Panc1 (cell line): Measurements from ENCODE around the gene EEF1A1. TPM values are rescaled to one million over a fixed set of nuclear protein-coding genes. Genes with fewer than 3 reads are reported as not detected.
"Not testable (repeated sequence)": the region's sequence is repeated elsewhere in the genome, so short reads cannot be mapped to it uniquely, and the experiment has no call there.

Experiments
- ATAC-seq: fragments of 200-7000 bp; cut with Tn5 transposase; 2 replicates; pipeline ENCODE4 v1.9.1; 2020; ENCODE audit warnings: mild to moderate bottlenecking, moderate library complexity
- BruUV-seq: library from RNA; stranded (reverse); fragments of 400-500 nt; replicated peaks from 2 replicates; lab custom pipeline; 2021; lab: Mats Ljungman, UMichigan
- CTCF ChIA-PET: fragments of 300-600 bp; sonication (Branson Sonifier 250); formaldehyde crosslinking; loops from one replicate; lab custom pipeline; 2022; ENCODE audit warnings: antibody characterized with exemption; lab: Charles Lee
- POLR2A ChIA-PET: fragments of 300-600 bp; sonication (Branson Sonifier 250); formaldehyde crosslinking; loops from one replicate; lab custom pipeline; 2022; ENCODE audit warnings: antibody characterized with exemption; lab: Charles Lee
- DNase-seq: peaks from one replicate; pipeline ENCODE4 v3.0.0-alpha.2; 2010; ENCODE audit warnings: low read depth, low spot score
- H3K27ac ChIP-seq: 2 replicates; pipeline ENCODE4 v1.5.1; 2011; ENCODE audit warnings: mild to moderate bottlenecking, low read length, inconsistent platforms
- H3K27me3 ChIP-seq: fragments of 200-500 bp; sonication (Bioruptor generic); 2 replicates; pipeline ENCODE4 v1.6.0; 2014; ENCODE audit warnings: low read length, inconsistent platforms; ENCODE audit not compliant: control insufficient read depth, insufficient read depth
- H3K36me3 ChIP-seq: fragments of 200-500 bp; sonication (Bioruptor generic); 2 replicates; pipeline ENCODE4 v1.5.1; 2014; ENCODE audit warnings: inconsistent platforms, mild to moderate bottlenecking, low read length, moderate library complexity; ENCODE audit not compliant: control insufficient read depth, insufficient read depth
- H3K4me1 ChIP-seq: 2 replicates; pipeline ENCODE4 v1.5.1; 2011; ENCODE audit warnings: inconsistent platforms, mild to moderate bottlenecking, low read length, moderate library complexity; ENCODE audit not compliant: control insufficient read depth, insufficient read depth
- H3K4me3 ChIP-seq, 2 experiments: 2 replicates each; pipeline ENCODE4 v1.5.1; 2011 to 2012; ENCODE audit warnings: low read depth in 2 of 2, low read length in 2 of 2, mild to moderate bottlenecking in 2 of 2, inconsistent platforms in 1 of 2, moderate library complexity in 1 of 2
- H3K9me3 ChIP-seq: fragments of 200-500 bp; sonication (Bioruptor generic); 2 replicates; pipeline ENCODE4 v1.5.1; 2014; ENCODE audit warnings: low read depth, mild to moderate bottlenecking, inconsistent platforms, low read length, moderate library complexity; ENCODE audit not compliant: control insufficient read depth, insufficient read depth
- POLR2AphosphoS5 ChIP-seq: IDR thresholded peaks from 2 replicates; pipeline ENCODE4 v1.6.1; 2012; ENCODE audit warnings: mild to moderate bottlenecking, low read depth, low read length, moderate library complexity
- SIN3A ChIP-seq: IDR thresholded peaks from 2 replicates; pipeline ENCODE4 v1.6.1; 2012; ENCODE audit warnings: low read depth, mild to moderate bottlenecking, low read length, moderate library complexity, borderline replicate concordance; ENCODE audit not compliant: insufficient read depth
- TCF7L2 ChIP-seq: IDR thresholded peaks from 2 replicates; pipeline ENCODE4 v1.6.1; 2011; ENCODE audit warnings: mild to moderate bottlenecking, low read depth, low read length, inconsistent platforms
- in situ Hi-C: cut with HindIII; loops from 2 replicates; pipeline ENCODE4 v1.10.0; 2016; ENCODE audit warnings: low sequenced_read_pairs, low pct_unique_long_range_greater_than_20kb
- intact Hi-C: fragments of 100-400 bp; cut with micrococcal nuclease; formaldehyde crosslinking; loops from one replicate; pipeline ENCODE4 v1.10.0; 2022; ENCODE audit not compliant: unreplicated experiment
- total RNA-seq: library from RNA; stranded (reverse); gene quantifications from one replicate; pipeline ENCODE4 v1.2.1, GENCODE V29; 2021; ENCODE audit not compliant: unreplicated experiment
- TF ChIP-seq, protein P1 (sequence below): fragments of 450-650 bp; IDR thresholded peaks from 2 replicates; pipeline ENCODE4 v1.5.1; 2017; ENCODE audit warnings: mild to moderate bottlenecking
- TF ChIP-seq, protein P2 (sequence below), 2 experiments: IDR thresholded peaks; 2 replicates each; pipeline ENCODE4 v1.6.1; 2011 to 2012; ENCODE audit warnings: low read depth in 2 of 2, control low read depth in 1 of 2, low read length in 1 of 2, mild to moderate bottlenecking in 1 of 2, moderate library complexity in 1 of 2; ENCODE audit not compliant: insufficient read depth in 1 of 2

Gene EEF1A1
- total RNA-seq, 1 experiment from 2014 or later = 10,069 TPM

DNA sequence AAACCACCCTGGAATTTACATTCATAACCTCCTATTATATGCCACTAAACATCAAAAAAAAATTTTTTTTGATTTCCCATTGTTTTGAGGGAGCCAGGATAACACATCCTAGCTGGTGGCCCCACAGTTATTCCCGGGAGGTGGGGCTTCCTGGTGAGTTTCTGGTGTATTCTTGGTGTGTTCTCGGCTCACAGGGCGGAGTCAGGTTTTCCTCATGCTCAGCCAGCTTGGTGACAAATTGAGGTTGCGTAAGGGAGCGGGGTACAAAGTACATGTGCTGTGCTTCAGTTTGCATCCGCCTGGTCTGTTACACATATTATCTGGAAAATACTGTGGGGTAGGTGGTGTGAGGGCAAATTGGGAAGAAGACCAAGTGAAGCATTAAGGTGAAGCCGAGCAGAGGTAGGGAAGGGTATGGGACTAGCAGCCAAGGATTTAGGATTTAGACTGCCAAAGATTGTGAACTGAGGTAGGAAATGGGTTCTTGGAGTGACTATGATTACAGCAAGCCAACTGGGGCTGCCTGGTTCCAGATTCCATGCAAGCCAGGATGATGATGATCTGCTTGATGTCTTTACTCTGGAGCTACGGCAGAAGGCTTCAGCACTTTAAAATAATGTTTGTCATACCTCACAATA, 46.2 kb upstream of the EEF1A1 start:
- BruUV-seq = no TSS peak
- Histone ChIP-seq H3K4me3 (no peak overlapping the region), H3K36me3 (no peaks in the 10 kb centered on the region), H3K9me3 (no peaks in the 10 kb centered on the region), H3K27ac (peak overlapping the region; percentile 82), H3K27me3 (no peaks in the 10 kb centered on the region), H3K4me1 (peaks cover 21% of the 10 kb centered on the region)
- ATAC-seq = no peak
- intact Hi-C loops = no loop called here
- in situ Hi-C loops = no loop called here
- CTCF ChIA-PET = no interaction called here
- POLR2A ChIA-PET = no interaction called here
- DNase-seq = no peak
- no peak for TF ChIP-seq POLR2AphosphoS5
- TF ChIP-seq, protein P1, sequence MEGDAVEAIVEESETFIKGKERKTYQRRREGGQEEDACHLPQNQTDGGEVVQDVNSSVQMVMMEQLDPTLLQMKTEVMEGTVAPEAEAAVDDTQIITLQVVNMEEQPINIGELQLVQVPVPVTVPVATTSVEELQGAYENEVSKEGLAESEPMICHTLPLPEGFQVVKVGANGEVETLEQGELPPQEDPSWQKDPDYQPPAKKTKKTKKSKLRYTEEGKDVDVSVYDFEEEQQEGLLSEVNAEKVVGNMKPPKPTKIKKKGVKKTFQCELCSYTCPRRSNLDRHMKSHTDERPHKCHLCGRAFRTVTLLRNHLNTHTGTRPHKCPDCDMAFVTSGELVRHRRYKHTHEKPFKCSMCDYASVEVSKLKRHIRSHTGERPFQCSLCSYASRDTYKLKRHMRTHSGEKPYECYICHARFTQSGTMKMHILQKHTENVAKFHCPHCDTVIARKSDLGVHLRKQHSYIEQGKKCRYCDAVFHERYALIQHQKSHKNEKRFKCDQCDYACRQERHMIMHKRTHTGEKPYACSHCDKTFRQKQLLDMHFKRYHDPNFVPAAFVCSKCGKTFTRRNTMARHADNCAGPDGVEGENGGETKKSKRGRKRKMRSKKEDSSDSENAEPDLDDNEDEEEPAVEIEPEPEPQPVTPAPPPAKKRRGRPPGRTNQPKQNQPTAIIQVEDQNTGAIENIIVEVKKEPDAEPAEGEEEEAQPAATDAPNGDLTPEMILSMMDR = no peak
- TF ChIP-seq, protein P2, sequence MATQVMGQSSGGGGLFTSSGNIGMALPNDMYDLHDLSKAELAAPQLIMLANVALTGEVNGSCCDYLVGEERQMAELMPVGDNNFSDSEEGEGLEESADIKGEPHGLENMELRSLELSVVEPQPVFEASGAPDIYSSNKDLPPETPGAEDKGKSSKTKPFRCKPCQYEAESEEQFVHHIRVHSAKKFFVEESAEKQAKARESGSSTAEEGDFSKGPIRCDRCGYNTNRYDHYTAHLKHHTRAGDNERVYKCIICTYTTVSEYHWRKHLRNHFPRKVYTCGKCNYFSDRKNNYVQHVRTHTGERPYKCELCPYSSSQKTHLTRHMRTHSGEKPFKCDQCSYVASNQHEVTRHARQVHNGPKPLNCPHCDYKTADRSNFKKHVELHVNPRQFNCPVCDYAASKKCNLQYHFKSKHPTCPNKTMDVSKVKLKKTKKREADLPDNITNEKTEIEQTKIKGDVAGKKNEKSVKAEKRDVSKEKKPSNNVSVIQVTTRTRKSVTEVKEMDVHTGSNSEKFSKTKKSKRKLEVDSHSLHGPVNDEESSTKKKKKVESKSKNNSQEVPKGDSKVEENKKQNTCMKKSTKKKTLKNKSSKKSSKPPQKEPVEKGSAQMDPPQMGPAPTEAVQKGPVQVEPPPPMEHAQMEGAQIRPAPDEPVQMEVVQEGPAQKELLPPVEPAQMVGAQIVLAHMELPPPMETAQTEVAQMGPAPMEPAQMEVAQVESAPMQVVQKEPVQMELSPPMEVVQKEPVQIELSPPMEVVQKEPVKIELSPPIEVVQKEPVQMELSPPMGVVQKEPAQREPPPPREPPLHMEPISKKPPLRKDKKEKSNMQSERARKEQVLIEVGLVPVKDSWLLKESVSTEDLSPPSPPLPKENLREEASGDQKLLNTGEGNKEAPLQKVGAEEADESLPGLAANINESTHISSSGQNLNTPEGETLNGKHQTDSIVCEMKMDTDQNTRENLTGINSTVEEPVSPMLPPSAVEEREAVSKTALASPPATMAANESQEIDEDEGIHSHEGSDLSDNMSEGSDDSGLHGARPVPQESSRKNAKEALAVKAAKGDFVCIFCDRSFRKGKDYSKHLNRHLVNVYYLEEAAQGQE (IDR thresholded peaks at IDR 0.05; ENCODE audit: insufficient read depth in 1 of 2, low read depth in 2 of 2, low read length in 1 of 2) = no peak

DNA sequence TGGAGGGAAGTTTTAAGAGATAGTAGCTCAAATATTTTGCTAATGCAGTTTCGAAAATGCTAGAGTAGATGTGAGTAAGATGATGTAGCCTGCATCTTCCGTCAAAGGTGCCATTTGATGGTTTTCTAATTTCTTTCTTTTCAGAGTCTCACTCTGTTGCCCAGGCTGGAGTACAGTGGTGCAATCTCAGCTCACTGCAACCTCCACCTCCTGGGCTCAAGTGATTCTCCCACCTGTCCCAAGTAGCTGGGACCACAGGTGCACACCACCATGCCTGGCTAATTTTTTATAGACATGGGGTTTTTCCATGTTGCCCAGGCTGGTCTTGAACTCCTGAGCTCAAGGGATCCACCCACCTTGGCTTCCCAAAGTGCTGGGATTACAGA, 45.6 kb upstream of the EEF1A1 start:
- Histone ChIP-seq H3K27ac (peak overlapping the region; percentile 82; the same call in 1 of the 2 replicates), H3K4me1 (peaks cover 21% of the 10 kb centered on the region)
- ATAC-seq, BruUV-seq, CTCF ChIA-PET, in situ Hi-C loops, H3K36me3 ChIP-seq, intact Hi-C loops, H3K27me3 ChIP-seq, DNase-seq, H3K4me3 ChIP-seq, H3K9me3 ChIP-seq: not testable (repeated sequence)
- POLR2A ChIA-PET = interaction anchor here (0.7 kb wide), 1 partner anchor 52 kb away, joined by 10 read pairs; no protein-coding TSS in a partner anchor

DNA sequence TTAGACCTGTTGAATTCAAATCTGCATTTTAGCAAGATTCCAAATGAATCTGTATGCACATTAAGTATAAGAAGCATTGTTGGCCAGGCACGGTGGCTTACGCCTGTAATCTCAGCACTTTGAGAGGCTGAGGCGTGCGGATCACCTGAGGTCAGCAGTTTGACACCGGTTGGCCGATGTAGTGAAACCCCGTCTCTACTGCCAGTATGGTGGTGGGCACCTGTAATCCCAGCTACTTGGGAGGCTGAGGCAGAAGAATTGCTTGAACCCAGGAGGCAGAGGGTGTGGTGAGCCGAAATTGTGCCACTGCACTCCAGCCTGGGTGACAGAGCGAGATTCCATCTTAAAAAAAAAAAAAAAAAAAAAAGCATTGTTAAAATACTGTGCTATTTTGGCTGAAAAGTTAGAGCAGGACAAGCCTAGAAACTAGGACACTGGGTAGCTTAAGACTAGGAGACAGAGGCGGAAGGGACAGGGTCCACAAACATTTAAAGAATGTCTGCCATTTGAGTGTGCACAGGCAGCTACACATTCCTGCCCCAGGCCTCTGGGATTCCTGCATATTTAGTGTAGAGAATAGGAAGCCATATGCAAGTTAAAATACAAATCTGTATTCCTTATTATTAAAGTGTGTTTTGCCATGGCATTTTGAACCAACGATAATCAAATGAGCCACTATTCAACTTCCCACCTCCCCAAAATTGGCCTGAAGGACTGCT, 45.1 kb upstream of the EEF1A1 start:
- Histone ChIP-seq H3K27ac (peak overlapping the region; percentile 82), H3K27me3 (no peaks in the 10 kb centered on the region), H3K4me3 (no peak overlapping the region), H3K9me3 (no peaks in the 10 kb centered on the region), H3K36me3 (no peaks in the 10 kb centered on the region), H3K4me1 (peaks cover 21% of the 10 kb centered on the region)
- DNase-seq = no peak
- intact Hi-C loops = no loop called here
- POLR2A ChIA-PET = interaction anchor here (0.6 to 1.0 kb wide), 3 partner anchors 21 to 51 kb away, joined by 3 to 14 read pairs (median 10); no protein-coding TSS in a partner anchor
- BruUV-seq = no TSS peak
- in situ Hi-C loops = no loop called here
- ATAC-seq = peak; percentile 70
- CTCF ChIA-PET = interaction anchor here (0.5 kb wide), 1 partner anchor 1011 kb away, joined by 3 read pairs; no protein-coding TSS in a partner anchor
- TF ChIP-seq SIN3A (no peak), POLR2AphosphoS5 (no peak), TCF7L2 (no peak)
- TF ChIP-seq, protein P1 = no peak
